ENCODE measurements around the gene RAB11A.

DNA sequence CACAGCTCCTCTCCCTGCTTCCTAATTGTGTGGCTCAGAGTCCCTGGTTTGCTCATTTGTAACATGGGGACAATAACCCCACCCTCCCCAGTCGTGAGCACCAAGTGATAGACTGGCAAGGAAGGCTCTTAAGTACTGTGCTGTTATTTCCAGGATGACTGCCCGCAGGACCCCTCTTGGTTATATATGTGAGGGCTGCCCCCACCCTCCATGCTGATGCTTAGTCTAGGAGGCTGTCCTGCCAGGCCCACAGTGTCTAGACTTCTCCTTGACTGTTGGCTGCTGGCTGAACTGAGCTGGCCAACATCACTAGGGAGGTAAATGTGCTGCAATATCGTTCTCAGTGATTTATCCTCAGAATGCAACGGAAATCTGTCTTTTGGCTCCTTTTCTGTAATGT, 45.1 kb downstream of the RAB11A start:
- TF ChIP-seq POLR2A (IDR thresholded peaks at IDR 0.05), result no peak
- TF ChIP-seq, protein P1, sequence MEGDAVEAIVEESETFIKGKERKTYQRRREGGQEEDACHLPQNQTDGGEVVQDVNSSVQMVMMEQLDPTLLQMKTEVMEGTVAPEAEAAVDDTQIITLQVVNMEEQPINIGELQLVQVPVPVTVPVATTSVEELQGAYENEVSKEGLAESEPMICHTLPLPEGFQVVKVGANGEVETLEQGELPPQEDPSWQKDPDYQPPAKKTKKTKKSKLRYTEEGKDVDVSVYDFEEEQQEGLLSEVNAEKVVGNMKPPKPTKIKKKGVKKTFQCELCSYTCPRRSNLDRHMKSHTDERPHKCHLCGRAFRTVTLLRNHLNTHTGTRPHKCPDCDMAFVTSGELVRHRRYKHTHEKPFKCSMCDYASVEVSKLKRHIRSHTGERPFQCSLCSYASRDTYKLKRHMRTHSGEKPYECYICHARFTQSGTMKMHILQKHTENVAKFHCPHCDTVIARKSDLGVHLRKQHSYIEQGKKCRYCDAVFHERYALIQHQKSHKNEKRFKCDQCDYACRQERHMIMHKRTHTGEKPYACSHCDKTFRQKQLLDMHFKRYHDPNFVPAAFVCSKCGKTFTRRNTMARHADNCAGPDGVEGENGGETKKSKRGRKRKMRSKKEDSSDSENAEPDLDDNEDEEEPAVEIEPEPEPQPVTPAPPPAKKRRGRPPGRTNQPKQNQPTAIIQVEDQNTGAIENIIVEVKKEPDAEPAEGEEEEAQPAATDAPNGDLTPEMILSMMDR (IDR thresholded peaks at IDR 0.05), result no peak
